HT1080 (cell line): ENCODE measurements around the gene HOXB3. TPM values are rescaled to one million over a fixed set of nuclear protein-coding genes. Genes with fewer than 3 reads are reported as not detected.
"Not testable (repeated sequence)": the region's sequence is repeated elsewhere in the genome, so short reads cannot be mapped to it uniquely, and the experiment has no call there.

ENCODE experiments used
- DNase-seq: peaks from one replicate; pipeline ENCODE4 v3.0.0-alpha.2; 2015; ENCODE audit warnings: low read depth
- total RNA-seq: library from RNA; depleted of rRNA; stranded (reverse); fragments of >200 nt; shearing (Covaris generic); gene quantifications from 2 replicates; pipeline ENCODE4 v1.2.3, GENCODE V29; 2014

HOXB3 gene
- total RNA-seq, 1 experiment from 2014 or later = 4.2 TPM

DNA sequence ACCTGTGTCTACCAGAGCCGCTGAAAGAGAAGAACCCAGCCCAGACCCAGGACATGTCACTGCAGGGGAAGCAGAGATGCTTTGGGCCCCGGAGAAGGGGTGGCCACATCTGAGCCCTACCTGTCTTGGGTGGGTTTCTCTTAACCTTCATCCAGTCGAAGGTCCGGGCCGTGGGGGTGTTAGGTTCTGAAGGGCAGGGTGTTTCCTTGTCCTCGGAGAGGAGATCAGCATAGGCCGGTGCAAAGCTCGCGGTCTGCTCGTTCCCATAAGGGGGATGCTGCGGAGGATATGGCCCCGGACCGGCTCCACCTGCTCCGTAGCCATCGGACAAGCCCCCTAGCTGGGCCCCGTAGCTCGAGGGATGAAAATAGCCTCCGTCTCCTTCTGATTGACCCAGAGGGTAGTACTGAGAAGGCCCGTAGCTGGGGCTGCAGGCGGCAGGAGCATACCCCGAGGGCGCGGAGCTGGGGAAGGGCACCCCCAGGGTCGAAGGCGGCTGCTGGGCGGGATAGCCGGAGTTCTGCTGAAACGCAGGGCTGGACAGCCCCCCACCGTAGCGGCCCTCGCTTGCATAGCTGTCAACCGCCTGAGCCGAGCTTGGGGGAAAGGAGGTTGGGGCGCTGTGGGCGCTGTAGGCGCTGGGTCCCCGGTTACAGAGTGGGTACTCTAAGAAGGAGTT, 59.7 kb downstream of the HOXB3 start:
- DNase-seq = no peak

DNA sequence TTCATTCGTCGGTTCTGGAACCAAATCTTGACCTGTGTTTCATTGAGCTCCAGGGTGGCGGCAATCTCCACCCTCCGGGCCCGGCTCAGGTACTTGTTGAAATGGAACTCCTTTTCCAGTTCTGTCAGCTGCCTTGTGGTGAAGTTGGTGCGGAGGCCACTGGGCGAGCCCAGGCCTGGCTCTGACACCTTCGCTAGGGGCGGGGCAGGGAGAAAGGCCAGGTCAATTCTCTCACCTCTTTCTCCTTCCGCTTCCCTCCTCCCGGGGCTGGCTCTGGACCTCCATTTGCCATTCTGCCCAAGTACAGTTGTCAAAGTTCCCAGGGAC, 60.4 kb downstream of the HOXB3 start:
- DNase-seq = no peak

DNA sequence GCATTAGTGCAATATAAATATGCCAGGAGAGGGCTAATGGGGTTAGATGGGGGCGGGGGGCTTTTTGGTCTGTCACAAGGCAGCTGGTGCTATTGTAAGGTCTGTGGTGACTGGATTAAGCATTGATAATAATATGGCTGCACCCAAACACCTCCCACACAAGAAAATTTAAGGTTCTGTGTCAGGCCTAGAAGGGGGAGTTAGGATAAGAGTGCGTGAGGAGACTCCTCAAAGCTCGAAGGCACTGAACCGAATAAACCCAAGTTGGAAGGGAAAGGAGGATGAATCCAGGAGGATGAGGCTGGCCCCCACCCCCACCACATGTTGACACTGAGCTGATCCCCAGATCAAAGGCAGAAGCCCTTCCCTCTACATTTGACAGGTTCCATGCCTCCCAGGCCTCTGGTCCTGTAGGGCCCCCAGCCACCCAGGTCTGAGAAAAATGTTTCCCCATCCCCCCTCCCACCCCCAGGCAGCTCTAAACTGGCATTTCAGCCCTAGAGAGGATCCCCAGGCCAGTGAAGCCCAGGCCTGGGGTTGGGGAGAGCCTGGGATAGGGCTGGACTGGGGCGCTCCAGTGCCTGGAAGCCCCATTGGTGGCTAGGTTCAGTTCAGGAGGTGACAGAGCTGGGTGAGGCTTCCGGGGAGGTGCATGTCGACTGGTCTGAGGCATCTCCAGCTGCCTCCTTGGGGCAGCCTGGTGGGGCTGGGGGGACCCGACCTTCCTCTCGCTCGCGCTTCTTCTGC, 60.9 kb downstream of the HOXB3 start:
- DNase-seq = no peak

DNA sequence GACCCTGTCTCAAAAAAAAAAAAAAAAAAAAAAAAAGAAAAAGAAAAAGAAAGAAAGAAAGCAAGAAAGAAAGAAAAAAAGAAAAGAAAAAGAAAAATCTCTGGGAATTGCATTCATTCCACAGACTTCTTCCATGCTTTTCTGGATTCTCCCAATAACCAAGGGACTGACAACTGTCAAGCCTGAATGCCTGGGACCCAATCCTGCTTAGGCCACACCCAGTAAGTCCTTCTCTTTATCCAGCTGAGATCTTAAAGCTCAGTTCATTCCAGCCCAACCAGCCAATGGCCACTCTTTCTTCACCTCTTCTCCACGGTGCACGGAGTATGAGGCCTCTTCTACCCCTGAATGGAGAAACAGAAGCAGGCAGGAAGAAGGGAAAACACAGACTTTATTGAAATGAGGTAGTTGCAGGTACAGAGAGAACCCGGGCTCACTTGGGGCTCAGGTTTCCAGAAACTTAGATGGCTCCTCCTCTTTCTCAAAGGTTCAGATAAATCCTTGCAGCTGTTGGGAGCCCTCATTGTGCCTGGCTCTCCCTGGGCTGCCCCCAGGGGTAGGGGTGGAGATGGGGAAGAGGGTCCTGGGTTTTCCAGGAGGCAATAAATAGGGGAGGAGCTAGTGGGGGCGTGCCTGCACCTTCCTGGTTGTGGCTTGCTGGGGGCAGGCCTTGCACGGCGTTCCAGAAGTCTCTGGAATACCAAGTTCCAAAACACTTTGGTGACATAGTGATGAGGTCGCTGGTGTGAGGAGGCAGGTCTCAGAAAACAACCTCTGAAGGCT, 61.7 kb downstream of the HOXB3 start:
- DNase-seq = no peak

DNA sequence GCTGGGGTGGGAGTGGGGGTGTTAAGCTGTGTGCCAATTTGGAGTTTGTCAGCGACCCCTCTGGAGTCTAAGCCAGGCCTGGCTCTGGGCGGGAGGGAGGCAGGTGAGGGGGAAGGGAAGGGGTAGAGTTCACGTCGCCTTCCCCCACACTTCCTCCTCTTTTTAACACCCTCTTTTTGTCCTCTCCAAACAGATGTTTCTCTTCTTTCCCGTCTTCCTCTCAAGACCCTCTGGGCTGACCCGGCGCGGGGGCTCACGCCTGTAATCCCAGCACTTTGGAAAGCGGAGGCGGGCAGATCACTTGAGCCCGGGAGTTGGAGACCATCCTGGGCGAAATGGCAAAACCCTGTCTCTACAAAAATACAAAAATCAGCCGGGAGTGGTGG, 62.5 kb downstream of the HOXB3 start:
- no peak for DNase-seq

DNA sequence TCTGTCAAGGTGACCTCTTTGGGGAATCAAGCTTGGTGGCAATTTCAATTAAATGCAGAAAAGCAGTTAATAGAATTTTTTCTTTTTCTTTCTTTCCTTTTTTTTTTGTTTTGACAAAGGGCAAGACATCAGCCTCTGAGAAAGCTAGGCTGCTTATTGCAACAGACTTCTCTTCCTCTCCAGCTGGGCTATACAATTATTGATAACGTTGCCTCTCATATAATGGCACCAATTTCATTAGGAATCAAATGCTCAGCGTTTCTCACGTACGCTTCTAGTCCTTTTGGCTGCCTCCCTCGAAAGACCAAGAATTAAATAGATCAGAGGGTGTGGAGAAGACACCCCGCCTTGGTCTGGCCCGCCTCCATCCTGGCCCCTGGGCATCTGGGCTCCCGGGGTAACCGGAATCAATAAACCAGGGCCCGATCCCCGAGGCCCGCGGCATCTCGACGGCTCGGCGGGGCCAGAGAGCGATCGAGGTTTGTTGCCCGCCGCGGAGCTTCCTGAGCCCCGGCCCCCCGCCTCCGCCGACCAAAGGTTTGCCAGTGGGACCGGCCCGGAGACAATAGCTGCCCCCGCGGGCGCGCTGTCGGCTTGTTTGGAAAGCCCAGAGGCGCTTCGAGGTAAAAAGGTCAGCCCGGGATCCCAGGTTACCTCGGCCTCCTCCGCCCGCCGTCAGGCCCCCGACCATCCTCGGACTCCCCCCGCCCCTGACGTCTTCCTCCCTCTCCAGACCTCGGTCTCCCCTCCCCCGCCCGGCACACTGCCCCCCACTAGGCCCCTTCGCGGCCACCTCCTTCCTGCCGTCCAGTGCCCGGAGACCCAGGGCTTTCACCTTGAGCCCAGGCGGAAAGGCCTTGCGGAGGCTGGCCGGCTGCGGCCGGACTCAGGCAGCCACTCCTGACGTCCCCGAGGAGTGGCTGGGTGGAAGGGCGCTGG, 63.2 kb downstream of the HOXB3 start:
- DNase-seq = no peak

DNA sequence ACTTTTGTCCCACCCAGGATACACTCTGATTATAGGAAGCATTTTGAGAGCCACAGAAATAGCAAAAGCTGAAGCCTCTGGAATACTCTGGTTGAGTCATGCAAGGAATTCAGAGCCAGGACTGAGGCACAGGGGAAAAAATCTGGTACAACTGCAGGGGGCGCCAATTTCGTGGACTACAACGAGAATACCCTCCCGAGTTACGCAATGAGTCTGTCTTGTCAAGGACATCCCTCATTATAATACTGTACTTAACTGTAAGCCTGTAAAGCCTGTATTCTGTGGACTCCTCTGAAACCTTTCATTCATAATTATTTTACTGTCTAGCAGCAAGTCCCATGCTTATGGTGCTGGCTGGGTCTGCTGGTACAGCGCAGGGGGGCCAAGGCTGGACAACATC, 67.0 kb downstream of the HOXB3 start:
- no peak for DNase-seq

DNA sequence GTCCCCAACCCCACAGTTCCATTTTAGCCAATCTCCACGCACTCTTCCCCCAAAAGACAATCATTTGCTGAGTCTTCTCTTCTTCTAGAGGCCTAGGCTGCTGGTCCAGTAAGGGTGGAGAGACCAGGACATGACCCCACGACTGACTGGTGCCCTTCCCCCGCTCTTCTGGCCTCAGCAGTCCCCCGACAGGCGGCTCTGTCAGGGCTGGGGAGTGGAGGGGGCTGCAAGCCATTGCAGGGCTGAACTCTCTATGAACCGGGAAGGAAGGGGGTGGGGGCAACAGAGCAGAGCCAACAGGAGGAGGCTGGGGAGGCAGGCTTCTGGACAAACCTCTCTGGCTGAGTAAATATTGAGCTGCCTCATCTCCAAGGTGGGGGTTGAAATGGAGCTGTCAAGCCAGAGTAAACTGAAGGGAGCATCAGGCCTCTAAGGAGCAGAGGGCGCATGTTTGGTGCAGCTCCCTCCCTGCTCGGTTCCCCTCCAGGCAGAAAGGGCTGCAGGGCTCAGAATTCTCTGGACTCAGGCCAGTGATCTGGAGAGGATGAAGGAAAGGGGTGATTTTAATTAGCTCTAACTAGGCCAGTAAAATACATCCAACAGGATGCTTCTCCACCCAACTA, 67.9 kb downstream of the HOXB3 start:
- no peak for DNase-seq

DNA sequence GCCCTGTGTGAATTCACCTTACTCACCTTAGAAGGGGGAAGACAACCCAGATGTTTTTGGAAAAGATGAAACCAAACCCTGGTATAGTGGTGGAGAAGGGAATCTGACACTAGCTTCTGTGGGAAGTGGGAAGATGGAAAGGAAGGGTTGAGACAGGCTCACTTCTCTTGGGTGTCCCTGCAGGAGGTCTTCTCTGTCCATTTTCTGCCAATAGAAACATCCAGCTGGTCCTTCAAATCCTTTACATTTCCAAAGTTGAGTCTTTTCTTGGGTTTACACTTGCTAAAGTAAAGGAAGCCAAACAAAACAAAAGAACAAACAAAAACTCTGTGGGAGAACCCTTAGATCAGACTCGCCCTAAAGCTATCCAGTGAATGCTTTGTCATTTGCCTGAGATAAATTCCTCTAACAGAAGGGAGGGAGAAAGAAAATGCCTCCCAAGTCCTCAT, 69.4 kb downstream of the HOXB3 start:
- no peak for DNase-seq

DNA sequence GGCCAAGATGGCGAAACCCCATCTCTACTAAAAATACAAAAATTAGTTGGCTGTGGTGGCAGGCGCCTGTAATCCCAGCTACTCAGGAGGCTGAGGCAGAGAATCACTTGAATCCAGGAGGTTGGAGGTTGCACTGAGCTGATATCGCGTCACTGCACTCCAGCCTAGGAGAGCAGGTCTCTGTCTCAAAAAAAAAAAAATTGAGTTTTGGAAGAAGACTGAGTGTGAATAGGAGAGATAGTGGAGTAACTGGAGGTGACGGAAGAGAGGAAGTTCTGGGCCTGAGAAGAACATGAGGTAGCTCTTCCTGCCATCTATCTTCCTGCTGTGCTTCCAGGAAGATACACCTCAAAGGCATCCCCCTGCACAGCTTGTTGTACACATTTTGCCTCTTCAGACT, 70.6 kb downstream of the HOXB3 start:
- no peak for DNase-seq

DNA sequence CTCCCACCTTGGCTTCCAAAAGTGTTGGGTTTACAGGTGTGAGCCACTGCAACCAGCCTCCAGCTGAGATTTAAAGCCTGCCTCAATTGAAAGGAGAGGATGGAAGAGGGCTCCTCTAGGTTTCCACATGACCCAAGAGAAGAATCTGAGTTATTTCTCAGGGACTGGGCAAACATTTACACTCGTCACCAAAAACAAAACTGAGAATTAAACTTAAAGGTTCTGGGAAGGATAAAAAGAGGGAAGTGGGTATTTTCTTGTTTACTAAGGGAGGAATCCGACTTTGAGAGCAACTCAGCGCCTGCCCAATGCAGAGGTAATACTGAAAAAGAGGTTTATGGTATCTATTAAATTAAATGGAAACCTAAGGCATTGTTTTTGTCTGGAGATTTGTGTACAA, 72.6 kb downstream of the HOXB3 start:
- DNase-seq = no peak

DNA sequence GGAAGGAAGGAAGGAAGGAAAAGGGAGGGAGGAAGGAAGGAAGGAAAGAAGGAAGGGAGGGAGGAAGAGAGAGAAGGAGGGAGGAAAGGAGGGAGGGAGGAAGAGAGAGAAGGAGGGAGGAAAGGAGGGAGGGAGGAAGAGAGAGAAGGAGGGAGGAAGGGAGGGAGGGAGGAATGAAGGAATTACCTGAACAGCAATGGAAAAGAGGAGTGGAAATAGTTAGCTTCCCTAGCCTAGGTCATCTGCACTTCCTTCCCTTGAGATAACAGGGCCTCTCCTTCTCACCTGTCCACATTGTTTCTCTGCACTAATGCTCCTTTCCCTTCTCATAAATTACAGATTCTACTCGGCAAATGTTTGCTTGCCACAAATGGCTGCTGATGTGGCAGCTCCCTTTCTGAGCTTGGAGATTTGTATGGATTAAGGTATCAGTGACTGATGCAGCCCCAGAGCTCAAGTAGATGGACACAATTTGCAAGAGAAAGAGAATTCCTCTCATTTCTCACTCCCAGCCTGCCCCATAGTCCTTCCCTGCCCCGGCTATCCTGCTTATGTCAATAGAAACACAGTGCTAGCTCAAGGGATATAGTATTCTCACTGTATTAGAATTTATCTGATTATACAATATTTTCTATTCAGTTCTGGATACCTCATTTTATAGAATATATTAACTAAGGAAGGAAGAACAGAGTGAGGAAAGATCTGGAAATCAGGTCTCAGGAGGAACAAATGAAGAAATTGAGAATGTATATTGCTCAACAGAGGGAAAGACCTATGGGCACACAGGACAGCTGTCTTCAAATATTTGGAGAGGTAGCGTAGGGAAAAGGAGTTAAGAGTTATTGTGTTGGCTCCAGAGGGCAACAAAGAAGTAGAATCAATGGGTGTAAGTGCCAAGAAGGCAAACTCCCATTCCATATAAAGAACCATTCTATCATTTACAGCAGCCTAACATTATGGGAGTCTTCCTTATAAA, 73.8 kb downstream of the HOXB3 start:
- DNase-seq = no peak

DNA sequence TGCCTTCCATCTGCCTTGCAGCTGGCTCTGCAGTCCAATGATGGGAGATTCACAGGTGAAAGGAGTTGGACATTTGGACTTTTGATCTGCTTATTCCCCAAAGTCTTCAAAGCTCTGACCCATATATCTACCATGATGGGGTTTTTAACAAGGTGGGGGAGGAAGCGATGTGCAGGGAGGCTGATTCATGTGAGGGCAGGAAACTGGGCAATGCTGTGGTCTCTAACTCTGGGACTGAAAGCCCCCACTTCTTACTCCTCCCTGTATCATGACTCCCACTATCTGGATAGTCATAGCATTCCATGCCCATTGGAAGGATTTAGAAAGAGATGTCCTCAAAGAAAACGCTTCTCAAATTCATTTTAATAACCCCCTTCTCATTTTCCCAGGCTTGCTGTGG, 75.6 kb downstream of the HOXB3 start:
- peak; percentile 77 for DNase-seq

DNA sequence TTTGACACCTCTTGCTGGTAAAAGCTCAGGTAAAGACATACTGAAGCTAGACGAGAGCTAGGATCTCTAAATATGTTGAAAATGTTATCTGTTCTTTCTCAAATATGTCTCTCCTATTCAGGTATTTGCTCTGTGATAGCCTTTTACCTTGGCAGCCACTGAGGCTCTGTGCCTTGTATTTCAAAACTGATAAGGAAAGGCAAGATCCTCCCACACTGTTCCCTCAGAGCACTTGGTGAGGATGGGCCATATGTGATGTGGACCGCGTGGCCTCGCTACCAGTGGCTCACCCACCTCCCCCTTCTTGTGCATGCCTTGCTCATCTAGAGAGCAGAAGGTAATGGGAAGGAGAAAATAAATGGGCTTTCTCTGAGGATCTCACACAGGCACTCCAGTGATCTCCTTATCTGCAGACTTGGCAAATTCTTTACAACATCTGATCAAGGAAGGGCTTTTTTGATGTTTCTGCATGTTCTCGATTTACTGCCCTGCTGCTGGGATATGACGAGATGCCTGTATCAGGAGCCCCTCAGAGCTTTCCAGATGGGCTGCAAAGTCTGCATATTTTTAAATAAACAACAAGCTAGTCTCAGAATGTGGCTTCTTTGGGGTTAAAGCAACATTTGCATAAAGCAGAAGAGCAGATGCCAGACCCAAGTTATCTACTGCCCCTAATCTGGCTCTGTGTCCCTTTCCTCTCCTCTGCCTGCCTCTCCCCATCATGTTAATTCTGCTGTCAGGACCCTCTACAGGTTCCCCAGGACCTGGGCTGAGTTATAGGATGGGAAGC, 76.2 kb downstream of the HOXB3 start:
- no peak for DNase-seq

DNA sequence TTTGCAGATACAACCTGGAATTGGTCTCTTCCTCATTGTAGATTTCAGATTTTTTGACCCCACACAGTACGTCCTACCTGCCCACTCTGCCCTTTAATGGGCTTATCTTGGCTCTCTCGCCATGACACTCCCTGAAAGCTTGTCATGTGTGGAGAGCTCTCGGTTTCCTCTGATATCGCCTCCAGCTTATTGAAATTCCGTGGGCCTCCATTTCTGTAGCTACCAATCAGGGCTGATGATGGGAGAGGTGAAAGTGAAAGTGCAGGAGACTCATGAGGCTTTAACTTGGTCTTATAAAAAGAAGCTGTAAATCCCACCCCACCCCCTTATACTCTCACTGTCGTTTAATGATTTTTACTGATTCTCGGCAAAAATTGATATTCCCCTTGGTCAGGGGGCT, 76.9 kb downstream of the HOXB3 start:
- DNase-seq = no peak

DNA sequence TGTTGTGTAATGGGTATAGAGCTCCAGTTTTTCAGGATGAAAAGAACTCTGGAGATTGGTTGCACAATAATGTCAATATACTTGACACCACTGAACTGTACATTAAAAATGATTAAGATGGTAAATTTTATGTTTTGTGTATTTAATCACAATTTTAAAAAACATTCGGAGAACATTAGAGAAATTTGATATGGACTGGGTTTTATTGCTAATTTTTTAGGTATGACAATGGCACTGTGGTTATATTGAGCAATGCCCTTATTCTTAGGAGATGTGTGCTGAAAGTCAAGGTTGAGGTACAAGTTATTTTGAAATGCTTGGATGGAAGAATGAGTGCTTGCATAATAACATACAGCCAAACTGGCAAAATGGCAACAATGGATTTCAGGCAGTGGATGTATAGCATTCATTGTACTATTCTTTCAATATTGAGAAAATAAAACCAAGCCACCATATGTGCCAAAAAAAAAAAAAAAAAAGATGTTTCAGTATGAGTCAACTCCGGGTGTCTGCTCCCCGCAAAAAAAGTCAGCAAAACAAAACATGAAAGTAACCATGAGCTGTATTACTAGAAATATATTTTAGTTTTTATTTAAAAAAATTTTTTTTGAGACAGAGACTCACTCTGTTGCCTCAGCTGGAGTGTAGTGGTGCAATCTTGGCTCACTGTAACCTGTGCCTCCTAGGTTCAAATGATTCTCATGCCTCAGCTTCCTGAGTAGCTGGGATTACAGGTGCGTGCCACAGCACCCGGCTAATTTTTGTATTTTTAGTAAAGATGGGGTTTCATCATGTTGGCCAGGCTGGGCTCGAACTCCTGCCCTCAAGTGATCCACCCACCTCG, 79.1 kb downstream of the HOXB3 start:
- DNase-seq = peak; percentile 72

DNA sequence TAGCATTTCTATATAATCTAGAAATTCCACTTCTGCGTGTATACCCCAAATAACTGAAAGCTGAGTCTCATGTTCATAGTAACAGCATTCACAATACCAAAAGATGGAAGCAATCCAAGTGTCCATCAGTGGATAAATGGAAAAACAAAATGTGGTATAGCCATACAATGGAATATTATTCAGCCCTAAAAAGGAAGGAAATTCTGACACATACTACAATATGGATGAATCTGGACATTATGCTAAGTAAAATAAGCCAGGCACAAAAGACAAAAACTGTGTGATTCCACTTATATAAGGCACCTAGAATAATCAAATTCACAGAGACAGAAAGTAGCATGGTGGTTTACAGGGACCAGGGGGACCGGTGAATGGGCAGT, 79.7 kb downstream of the HOXB3 start:
- DNase-seq = no peak

DNA sequence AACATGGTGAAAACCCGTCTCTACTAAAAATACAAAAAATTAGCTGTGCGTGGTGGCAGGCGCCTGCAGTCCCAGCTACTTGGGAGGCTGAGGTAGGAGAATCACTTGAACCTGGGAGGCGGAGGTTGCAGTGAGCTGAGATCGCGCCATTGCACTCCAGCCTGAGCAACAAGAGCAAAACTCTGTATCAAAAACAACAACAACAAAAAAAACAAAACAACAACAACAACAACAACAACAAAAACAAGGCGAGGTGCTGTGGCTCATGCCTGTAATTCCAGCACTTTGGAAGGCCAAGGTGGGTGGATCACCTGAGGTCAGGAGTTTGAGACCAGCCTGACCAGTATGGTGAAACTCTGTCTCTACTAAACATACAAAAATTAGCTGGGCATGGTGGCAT, 80.3 kb downstream of the HOXB3 start:
- DNase-seq = not testable (repeated sequence)
